Loucy (cell line): ENCODE data around the gene IGF2BP3.

ENCODE experiments used
- CTCF ChIP-seq: fragments of 200-600 bp; sonication (generic); conservative IDR thresholded peaks from 2 replicates; pipeline ENCODE4 v1.5.1; 2014; ENCODE audit warnings: mild to moderate bottlenecking, antibody characterized with exemption, low read length
- EZH2phosphoT487 ChIP-seq: fragments of 200-600 bp; IDR thresholded peaks from 2 replicates; pipeline ENCODE4 v1.6.1; 2018; ENCODE audit warnings: antibody characterized with exemption, mild to moderate bottlenecking, moderate library complexity, borderline replicate concordance

- TF ChIP-seq CTCF (no peak), EZH2phosphoT487 (no peak)
Measured at GRCh38 chr7:23335621-23336020, 134.7 kb downstream of the IGF2BP3 start.
